Esophagus squamous epithelium (tissue), 4 donors: ENCODE data around the gene GLYATL3.
A peak's percentile ranks its signal among the peaks of the same experiment; 100 is the strongest.

ENCODE experiments used
- CTCF ChIP-seq, 6 experiments: fragments of 450-650 bp in 4 of 6; fragments of 200-600 bp in 2 of 6; sonication (generic) in 2 of 6; IDR thresholded peaks; one replicate each; pipeline ENCODE4 v1.5.1; 2016 to 2019; ENCODE audit warnings: antibody characterized with exemption in 6 of 6, mild to moderate bottlenecking in 4 of 6, moderate library complexity in 4 of 6
- POLR2A ChIP-seq, 4 donors: fragments of 450-650 bp; IDR thresholded peaks; one replicate each; pipeline ENCODE4 v1.6.1; 2017; ENCODE audit warnings: antibody characterized with exemption in 4 of 4, mild to moderate bottlenecking in 4 of 4, moderate library complexity in 3 of 4

GRCh38 chr6:49462927-49463611 lies 36.7 kb upstream of the GLYATL3 start, which contains the start of the genes CENPQ and MMUT:
- peak in 3 of 4 donors; percentile 83 to 95 (median 85) for TF ChIP-seq POLR2A (IDR thresholded peaks at IDR 0.05)
- peak in 1 of 6 experiments; percentile 19 for TF ChIP-seq CTCF (IDR thresholded peaks at IDR 0.05)
